Activated CD4-positive, alpha-beta T cell treated with anti-CD3 and anti-CD28 coated beads, Interleukin-2, amount 10 ng/mL, durations not matched to agents 7 days and 5 days (primary cell): Measurements from ENCODE around the gene MEI4. TPM values are rescaled to one million over a fixed set of nuclear protein-coding genes. Genes with fewer than 3 reads are reported as not detected.
"Not testable (repeated sequence)": the region's sequence is repeated elsewhere in the genome, so short reads cannot be mapped to it uniquely, and the experiment has no call there.

ENCODE experiments used
- CTCF ChIA-PET: fragments of 350-600 bp; sonication (Branson Sonifier 250); formaldehyde crosslinking; loops from one replicate; lab custom pipeline; 2021; ENCODE audit warnings: antibody characterized with exemption; lab: Charles Lee
- POLR2A ChIA-PET: fragments of 350-600 bp; sonication (Branson Sonifier 250); formaldehyde crosslinking; loops from one replicate; lab custom pipeline; 2021; ENCODE audit warnings: antibody characterized with exemption; lab: Charles Lee
- DNase-seq: peaks from one replicate; pipeline ENCODE4 v3.0.0-alpha.2; 2020
- H3K27ac Mint-ChIP-seq: one replicate; pipeline ENCODE4 v1.8.0; 2021; ENCODE audit warnings: mild to moderate bottlenecking, moderate library complexity, mixed read lengths
- H3K27me3 Mint-ChIP-seq: one replicate; pipeline ENCODE4 v1.8.0; 2021; ENCODE audit warnings: mixed read lengths
- H3K36me3 Mint-ChIP-seq: one replicate; pipeline ENCODE4 v1.8.0; 2021; ENCODE audit warnings: low read depth, mixed read lengths
- H3K4me1 Mint-ChIP-seq: one replicate; pipeline ENCODE4 v1.8.0; 2021; ENCODE audit warnings: mixed read lengths
- H3K4me3 Mint-ChIP-seq: one replicate; pipeline ENCODE4 v1.8.0; 2021; ENCODE audit warnings: mild to moderate bottlenecking, moderate library complexity, mixed read lengths
- H3K9me3 Mint-ChIP-seq: one replicate; pipeline ENCODE4 v1.8.0; 2021; ENCODE audit warnings: mixed read lengths
- total RNA-seq, 2 experiments: library from RNA; stranded (reverse); gene quantifications; one replicate each; pipeline ENCODE4 v1.2.3, GENCODE V29; 2021

MEI4 gene
- total RNA-seq, 2 experiments from 2014 or later, result not detected

DNA sequence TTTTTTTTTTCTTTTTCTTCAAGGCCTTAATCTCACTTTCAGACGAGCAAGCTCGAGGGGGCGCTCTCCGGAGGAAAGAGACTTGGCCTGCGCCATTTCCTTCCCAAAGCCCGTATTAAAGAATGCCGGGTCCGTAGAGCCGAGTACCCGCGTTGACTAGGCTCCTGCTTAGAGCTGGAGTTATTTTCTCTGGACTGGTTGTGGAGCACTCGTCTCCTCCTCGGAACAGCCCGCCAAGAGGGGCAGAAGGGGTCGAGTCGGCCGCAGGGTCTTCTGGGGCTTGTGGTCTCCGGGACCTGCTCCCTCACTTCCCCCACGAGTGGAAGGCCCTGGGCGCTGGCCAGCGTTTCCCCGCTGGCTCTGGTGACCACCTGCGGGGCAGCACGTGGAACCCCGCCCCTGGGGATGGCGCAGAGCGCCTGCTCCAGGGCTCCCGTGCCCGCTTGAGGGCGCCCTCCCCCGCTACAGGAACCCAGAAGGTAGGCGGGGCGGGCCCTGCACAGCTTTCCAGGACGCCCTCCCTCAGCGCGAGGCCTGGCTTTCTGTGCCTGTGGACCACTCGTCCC lies 2.7 kb upstream of the MEI4 start:
- Mint-ChIP-seq H3K9me3 (no peaks in the 10 kb centered on the region), H3K4me1 (no peaks in the 10 kb centered on the region), H3K36me3 (no peaks in the 10 kb centered on the region), H3K27me3 (peaks cover 9% of the 10 kb centered on the region), H3K27ac (no peak overlapping the region), H3K4me3 (no peak overlapping the region)
- DNase-seq, result no peak
- POLR2A ChIA-PET, result no interaction called here
- CTCF ChIA-PET, result no interaction called here

GRCh38 chr6:77653816-77654215 lies 977 bp downstream of the MEI4 start:
- no peak overlapping the region for H3K27ac Mint-ChIP-seq
- no peaks in the 10 kb centered on the region for H3K9me3 Mint-ChIP-seq
- DNase-seq, result no peak
- POLR2A ChIA-PET, result no interaction called here
- H3K36me3 Mint-ChIP-seq, result no peaks in the 10 kb centered on the region
- H3K27me3 Mint-ChIP-seq, result peaks cover 8% of the 10 kb centered on the region
- CTCF ChIA-PET, result no interaction called here
- no peaks in the 10 kb centered on the region for H3K4me1 Mint-ChIP-seq
- no peak overlapping the region for H3K4me3 Mint-ChIP-seq

GRCh38 chr6:77655035-77655434 lies 2.2 kb downstream of the MEI4 start:
- POLR2A ChIA-PET, H3K27ac Mint-ChIP-seq, DNase-seq, H3K36me3 Mint-ChIP-seq, H3K4me3 Mint-ChIP-seq, H3K9me3 Mint-ChIP-seq, H3K4me1 Mint-ChIP-seq, CTCF ChIA-PET, H3K27me3 Mint-ChIP-seq: not testable (repeated sequence)

GRCh38 chr6:77656999-77657764 lies 4.3 kb downstream of the MEI4 start:
- DNase-seq, result no peak
- no peaks in the 10 kb centered on the region for H3K36me3 Mint-ChIP-seq
- H3K27ac Mint-ChIP-seq, result no peak overlapping the region
- H3K4me3 Mint-ChIP-seq, result no peak overlapping the region
- H3K9me3 Mint-ChIP-seq, result no peaks in the 10 kb centered on the region
- H3K4me1 Mint-ChIP-seq, result no peaks in the 10 kb centered on the region
- CTCF ChIA-PET, result no interaction called here
- H3K27me3 Mint-ChIP-seq, result no peaks in the 10 kb centered on the region
- POLR2A ChIA-PET, result no interaction called here

DNA sequence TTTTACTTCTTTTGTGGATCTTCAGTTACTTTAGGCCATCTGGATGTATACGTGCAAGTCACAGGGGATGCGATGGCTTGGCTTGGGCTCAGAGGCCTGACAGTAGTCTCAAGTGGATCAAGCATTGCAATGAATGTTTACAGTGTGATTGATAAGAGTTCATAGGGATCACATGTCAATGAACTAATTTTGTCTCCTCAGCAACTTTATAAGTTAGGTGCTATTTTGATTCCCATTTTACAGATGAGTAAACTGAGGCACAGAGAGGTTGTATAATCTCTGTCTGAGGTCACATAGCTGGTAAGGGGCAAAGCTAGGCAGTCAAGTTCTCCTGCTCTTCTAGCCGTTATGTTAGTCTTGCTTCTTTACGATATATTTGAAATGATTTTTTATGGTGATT lies 13.5 kb downstream of the MEI4 start:
- POLR2A ChIA-PET, result no interaction called here
- no peak overlapping the region for H3K4me3 Mint-ChIP-seq
- CTCF ChIA-PET, result no interaction called here
- no peaks in the 10 kb centered on the region for H3K4me1 Mint-ChIP-seq
- no peaks in the 10 kb centered on the region for H3K27me3 Mint-ChIP-seq
- no peaks in the 10 kb centered on the region for H3K36me3 Mint-ChIP-seq
- no peak for DNase-seq
- H3K9me3 Mint-ChIP-seq, result peaks cover 5% of the 10 kb centered on the region
- H3K27ac Mint-ChIP-seq, result no peak overlapping the region

DNA sequence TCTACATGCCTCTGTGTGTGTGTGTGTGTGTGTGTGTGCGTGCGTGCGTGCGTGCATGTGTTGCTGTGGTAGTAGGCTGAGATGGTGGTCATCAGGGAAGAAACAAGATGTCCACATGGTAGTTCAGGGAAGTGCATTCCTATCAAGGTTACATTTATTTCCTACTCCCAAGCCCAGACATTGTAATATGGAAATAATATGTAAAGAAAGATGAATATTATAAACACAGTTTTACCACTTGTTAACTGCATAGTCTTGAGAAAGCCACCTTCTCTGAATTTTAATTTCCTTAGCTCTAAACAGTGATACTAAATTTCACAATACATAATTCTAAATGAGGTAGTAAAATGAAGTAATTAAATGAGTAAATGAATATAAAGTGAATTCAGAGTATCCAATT lies 14.0 kb downstream of the MEI4 start:
- Mint-ChIP-seq H3K4me3 (no peak overlapping the region), H3K27ac (no peak overlapping the region), H3K4me1 (no peaks in the 10 kb centered on the region), H3K36me3 (no peaks in the 10 kb centered on the region), H3K9me3 (peaks cover 5% of the 10 kb centered on the region), H3K27me3 (no peaks in the 10 kb centered on the region)
- DNase-seq, result no peak
- ChIA-PET POLR2A (no interaction called here), CTCF (no interaction called here)

DNA sequence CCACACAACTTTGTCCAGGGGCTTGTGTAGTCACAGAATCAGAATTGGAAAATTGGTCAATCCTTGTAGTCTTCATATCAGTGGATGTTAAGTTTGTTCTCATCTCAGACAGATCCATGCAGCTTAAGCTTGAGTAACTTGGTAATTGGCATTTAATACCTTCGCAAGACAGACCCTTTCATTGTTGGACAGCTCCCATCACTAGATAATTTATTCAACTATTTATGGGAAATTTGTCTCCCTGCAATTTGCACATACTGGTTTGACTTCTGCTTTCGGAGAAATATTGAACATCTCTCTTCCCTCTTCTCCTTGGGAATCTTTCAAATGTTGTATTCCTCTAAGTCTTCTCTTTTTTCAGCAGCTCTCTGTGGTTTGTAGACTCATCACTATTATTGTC lies 17.1 kb downstream of the MEI4 start:
- peaks cover 5% of the 10 kb centered on the region for H3K9me3 Mint-ChIP-seq
- no peak overlapping the region for H3K4me3 Mint-ChIP-seq
- no peak overlapping the region for H3K27ac Mint-ChIP-seq
- H3K4me1 Mint-ChIP-seq, result no peaks in the 10 kb centered on the region
- no peaks in the 10 kb centered on the region for H3K36me3 Mint-ChIP-seq
- H3K27me3 Mint-ChIP-seq, result no peaks in the 10 kb centered on the region
- CTCF ChIA-PET, result no interaction called here
- POLR2A ChIA-PET, result no interaction called here
- no peak for DNase-seq

GRCh38 chr6:77674211-77674610 lies 21.4 kb downstream of the MEI4 start:
- Mint-ChIP-seq H3K4me1 (no peaks in the 10 kb centered on the region), H3K27ac (no peak overlapping the region), H3K4me3 (no peak overlapping the region), H3K36me3 (no peaks in the 10 kb centered on the region), H3K9me3 (no peaks in the 10 kb centered on the region), H3K27me3 (no peaks in the 10 kb centered on the region)
- no peak for DNase-seq
- ChIA-PET CTCF (no interaction called here), POLR2A (no interaction called here)

- CTCF ChIA-PET, result no interaction called here
- POLR2A ChIA-PET, result no interaction called here
- no peak overlapping the region for H3K4me3 Mint-ChIP-seq
- no peak for DNase-seq
- peaks cover 3% of the 10 kb centered on the region for H3K9me3 Mint-ChIP-seq
- H3K4me1 Mint-ChIP-seq, result no peaks in the 10 kb centered on the region
- no peaks in the 10 kb centered on the region for H3K36me3 Mint-ChIP-seq
- no peaks in the 10 kb centered on the region for H3K27me3 Mint-ChIP-seq
- no peak overlapping the region for H3K27ac Mint-ChIP-seq
Observed at GRCh38 chr6:77678048-77678447, 25.2 kb downstream of the MEI4 start.

GRCh38 chr6:77683515-77683914 lies 30.7 kb downstream of the MEI4 start:
- Mint-ChIP-seq H3K36me3 (no peaks in the 10 kb centered on the region), H3K4me3 (no peak overlapping the region), H3K27ac (no peak overlapping the region), H3K27me3 (no peaks in the 10 kb centered on the region), H3K9me3 (peaks cover 3% of the 10 kb centered on the region), H3K4me1 (no peaks in the 10 kb centered on the region)
- POLR2A ChIA-PET, result no interaction called here
- no peak for DNase-seq
- CTCF ChIA-PET, result no interaction called here

DNA sequence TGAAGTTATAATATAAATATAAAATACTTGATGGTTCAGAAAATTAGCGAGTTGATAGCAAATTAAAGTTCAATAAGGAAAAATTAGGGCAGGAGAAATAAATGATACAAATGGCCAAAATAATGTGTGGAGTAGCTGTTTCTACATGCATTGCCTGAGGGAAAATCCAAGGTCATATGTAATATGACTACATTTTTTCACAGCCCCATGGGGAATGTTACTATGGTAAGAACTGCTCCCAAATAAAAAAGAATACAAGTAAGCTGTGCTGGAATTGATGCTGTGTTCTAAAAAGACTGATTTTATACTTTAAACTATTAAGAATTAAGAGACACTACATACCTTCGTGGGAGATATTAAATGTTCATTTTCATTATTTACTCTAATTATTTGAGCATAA lies 34.1 kb downstream of the MEI4 start:
- no peak overlapping the region for H3K4me3 Mint-ChIP-seq
- POLR2A ChIA-PET, result no interaction called here
- CTCF ChIA-PET, result no interaction called here
- DNase-seq, result no peak
- H3K9me3 Mint-ChIP-seq, result peaks cover 2% of the 10 kb centered on the region
- no peaks in the 10 kb centered on the region for H3K27me3 Mint-ChIP-seq
- H3K36me3 Mint-ChIP-seq, result no peaks in the 10 kb centered on the region
- H3K27ac Mint-ChIP-seq, result no peak overlapping the region
- H3K4me1 Mint-ChIP-seq, result no peaks in the 10 kb centered on the region

DNA sequence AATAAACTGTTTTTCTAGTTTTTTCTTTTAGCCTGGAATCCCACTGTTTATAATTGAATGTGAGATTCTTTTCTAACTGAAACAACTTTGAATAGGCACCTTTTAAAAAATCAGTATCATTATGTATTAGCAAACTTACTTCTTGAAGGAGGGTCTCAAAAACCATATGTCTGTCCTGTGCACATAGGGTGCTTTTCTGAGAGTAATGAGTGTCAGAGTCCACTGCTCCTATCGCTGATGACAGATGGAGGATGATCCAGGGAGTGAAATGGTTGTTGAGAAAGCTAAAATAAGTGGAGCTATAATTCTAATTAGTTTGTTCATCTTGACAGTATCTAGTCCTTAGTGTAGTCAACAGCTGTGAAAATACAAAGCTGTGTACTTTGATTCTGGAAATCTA lies 35.8 kb downstream of the MEI4 start:
- ChIA-PET CTCF (no interaction called here), POLR2A (no interaction called here)
- DNase-seq, result no peak
- no peaks in the 10 kb centered on the region for H3K36me3 Mint-ChIP-seq
- H3K4me1 Mint-ChIP-seq, result no peaks in the 10 kb centered on the region
- peaks cover 2% of the 10 kb centered on the region for H3K9me3 Mint-ChIP-seq
- H3K27ac Mint-ChIP-seq, result no peak overlapping the region
- no peaks in the 10 kb centered on the region for H3K27me3 Mint-ChIP-seq
- no peak overlapping the region for H3K4me3 Mint-ChIP-seq

DNA sequence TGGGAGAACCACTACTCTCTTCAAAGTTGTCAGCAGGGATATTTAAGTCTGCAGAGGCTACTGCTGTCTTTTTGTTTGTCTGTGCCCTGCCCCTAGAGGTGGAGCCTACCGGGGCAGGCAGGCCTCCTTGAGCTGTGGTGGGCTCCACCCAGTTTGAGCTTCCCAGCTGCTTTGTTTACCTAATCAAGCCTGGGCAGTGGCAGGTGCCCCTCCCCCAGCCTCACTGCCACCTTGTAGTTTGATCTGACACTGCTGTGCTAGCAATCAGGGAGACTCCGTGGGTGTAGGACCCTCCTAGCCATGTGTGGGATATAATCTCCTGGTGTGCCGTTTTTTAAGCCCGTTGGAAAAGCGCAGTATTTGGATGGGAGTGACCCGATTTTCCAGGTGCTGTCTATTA lies 47.3 kb downstream of the MEI4 start:
- POLR2A ChIA-PET, result not testable (repeated sequence)

GRCh38 chr6:77707603-77708002 lies 54.8 kb downstream of the MEI4 start:
- DNase-seq, result no peak
- ChIA-PET POLR2A (no interaction called here), CTCF (no interaction called here)
- Mint-ChIP-seq H3K4me1 (no peaks in the 10 kb centered on the region), H3K27ac (no peak overlapping the region), H3K36me3 (no peaks in the 10 kb centered on the region), H3K27me3 (no peaks in the 10 kb centered on the region), H3K9me3 (peaks cover 8% of the 10 kb centered on the region), H3K4me3 (no peak overlapping the region)

More for the DNA sequence above, 47.3 kb downstream of the MEI4 start:
- H3K27ac Mint-ChIP-seq, DNase-seq, H3K4me3 Mint-ChIP-seq, CTCF ChIA-PET, H3K36me3 Mint-ChIP-seq, H3K4me1 Mint-ChIP-seq, H3K27me3 Mint-ChIP-seq, H3K9me3 Mint-ChIP-seq: not testable (repeated sequence)
